ENCODE results near the gene TLX1.

TLX1 gene

DNA sequence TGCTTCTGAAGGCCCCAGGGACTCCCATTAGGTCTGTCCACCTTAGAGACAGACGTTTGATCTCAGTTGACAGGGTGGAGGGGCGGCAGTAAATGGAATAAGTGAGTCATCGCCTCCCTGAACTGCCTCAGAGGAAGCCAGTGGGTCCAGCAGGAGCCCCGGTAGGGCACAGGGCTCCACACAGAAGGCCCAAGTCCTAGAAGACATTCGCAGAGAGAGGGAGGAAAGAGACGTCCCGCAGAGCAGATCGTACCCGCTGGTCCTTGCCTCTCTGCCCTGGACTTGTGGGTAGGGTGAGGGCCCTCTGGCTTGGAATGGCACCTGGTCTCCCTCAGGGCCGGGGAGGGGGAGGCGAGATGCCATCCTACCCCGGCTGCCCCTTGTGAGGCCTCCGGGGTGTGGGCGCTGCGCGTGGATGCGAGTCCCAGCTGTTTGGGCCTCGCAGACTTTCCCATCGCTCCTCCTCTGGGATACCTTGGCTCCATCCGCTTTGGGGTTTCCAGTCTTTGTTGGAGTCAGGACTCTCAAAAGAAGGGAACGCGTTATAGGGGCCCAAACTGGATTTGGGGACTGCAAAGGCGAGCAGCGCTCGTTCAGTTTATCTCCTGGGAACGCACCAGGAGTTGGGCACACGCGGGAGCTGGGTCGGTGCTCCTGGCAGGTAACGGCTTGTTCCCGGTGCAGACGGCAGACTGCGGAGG, 5.1 kb downstream of the TLX1 start:
- TF ChIP-seq, protein P1, sequence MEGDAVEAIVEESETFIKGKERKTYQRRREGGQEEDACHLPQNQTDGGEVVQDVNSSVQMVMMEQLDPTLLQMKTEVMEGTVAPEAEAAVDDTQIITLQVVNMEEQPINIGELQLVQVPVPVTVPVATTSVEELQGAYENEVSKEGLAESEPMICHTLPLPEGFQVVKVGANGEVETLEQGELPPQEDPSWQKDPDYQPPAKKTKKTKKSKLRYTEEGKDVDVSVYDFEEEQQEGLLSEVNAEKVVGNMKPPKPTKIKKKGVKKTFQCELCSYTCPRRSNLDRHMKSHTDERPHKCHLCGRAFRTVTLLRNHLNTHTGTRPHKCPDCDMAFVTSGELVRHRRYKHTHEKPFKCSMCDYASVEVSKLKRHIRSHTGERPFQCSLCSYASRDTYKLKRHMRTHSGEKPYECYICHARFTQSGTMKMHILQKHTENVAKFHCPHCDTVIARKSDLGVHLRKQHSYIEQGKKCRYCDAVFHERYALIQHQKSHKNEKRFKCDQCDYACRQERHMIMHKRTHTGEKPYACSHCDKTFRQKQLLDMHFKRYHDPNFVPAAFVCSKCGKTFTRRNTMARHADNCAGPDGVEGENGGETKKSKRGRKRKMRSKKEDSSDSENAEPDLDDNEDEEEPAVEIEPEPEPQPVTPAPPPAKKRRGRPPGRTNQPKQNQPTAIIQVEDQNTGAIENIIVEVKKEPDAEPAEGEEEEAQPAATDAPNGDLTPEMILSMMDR (IDR thresholded peaks at IDR 0.05; ENCODE audit: insufficient read depth, low read length, poor library complexity, severe bottlenecking): no peak
- no peak for DNase-seq (ENCODE audit: extremely low read depth, insufficient read length)
- Histone ChIP-seq H3K36me3 (ENCODE audit: control insufficient read depth, insufficient read depth, low read length) (no peaks in the 10 kb centered on the region), H3K4me3 (replicated peaks; ENCODE audit: low read depth, low read length) (no peak overlapping the region), H3K27me3 (replicated peaks; ENCODE audit: control insufficient read depth, insufficient read depth, low read length) (peaks cover 5% of the 10 kb centered on the region)

DNA sequence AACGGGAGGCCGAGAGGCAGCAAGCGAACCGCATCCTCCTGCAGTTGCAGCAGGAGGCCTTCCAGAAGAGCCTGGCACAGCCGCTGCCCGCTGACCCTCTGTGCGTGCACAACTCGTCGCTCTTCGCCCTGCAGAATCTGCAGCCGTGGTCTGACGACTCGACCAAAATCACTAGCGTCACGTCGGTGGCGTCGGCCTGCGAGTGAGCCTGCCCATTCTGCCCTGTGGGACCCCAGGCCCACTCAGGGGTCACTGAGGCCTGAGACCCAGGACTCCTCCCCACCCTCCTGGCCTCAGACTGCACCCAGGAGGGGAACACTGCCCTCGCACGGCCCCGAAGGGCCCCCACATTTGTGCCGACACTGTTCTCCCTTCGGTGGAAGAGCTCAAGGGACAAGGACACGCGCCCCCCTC, 5.6 kb downstream of the TLX1 start:
- TF ChIP-seq, protein P1 (IDR thresholded peaks at IDR 0.05; ENCODE audit: insufficient read depth, low read length, poor library complexity, severe bottlenecking): no peak
- DNase-seq (ENCODE audit: extremely low read depth, insufficient read length): no peak
- H3K4me3 ChIP-seq (replicated peaks; ENCODE audit: low read depth, low read length): no peak overlapping the region
- H3K36me3 ChIP-seq (ENCODE audit: control insufficient read depth, insufficient read depth, low read length): no peaks in the 10 kb centered on the region
- peaks cover 5% of the 10 kb centered on the region for H3K27me3 ChIP-seq (replicated peaks; ENCODE audit: control insufficient read depth, insufficient read depth, low read length)

DNA sequence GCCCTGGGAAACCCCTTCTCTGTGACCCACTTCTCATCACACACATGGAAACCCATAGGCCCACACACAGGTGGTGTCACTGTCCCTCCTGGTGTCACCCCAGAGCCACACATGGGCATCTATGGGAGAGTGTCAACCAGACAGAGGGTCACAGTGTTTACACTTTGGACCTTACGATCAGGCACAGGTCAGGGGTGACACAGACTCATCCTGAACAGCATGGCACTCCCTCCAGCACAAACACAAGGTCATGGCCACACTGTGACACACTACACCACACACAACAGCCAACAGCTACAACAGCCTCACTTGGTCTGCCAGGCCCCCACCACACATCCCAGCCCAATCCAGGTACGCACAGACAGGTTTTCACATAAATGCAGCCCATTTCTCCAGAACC, 6.2 kb downstream of the TLX1 start:
- H3K4me3 ChIP-seq (replicated peaks; ENCODE audit: low read depth, low read length): no peak overlapping the region
- no peaks in the 10 kb centered on the region for H3K36me3 ChIP-seq (ENCODE audit: control insufficient read depth, insufficient read depth, low read length)
- H3K27me3 ChIP-seq (replicated peaks; ENCODE audit: control insufficient read depth, insufficient read depth, low read length): peaks cover 5% of the 10 kb centered on the region
- TF ChIP-seq, protein P1 (IDR thresholded peaks at IDR 0.05; ENCODE audit: insufficient read depth, low read length, poor library complexity, severe bottlenecking): no peak
- no peak for DNase-seq (ENCODE audit: extremely low read depth, insufficient read length)

DNA sequence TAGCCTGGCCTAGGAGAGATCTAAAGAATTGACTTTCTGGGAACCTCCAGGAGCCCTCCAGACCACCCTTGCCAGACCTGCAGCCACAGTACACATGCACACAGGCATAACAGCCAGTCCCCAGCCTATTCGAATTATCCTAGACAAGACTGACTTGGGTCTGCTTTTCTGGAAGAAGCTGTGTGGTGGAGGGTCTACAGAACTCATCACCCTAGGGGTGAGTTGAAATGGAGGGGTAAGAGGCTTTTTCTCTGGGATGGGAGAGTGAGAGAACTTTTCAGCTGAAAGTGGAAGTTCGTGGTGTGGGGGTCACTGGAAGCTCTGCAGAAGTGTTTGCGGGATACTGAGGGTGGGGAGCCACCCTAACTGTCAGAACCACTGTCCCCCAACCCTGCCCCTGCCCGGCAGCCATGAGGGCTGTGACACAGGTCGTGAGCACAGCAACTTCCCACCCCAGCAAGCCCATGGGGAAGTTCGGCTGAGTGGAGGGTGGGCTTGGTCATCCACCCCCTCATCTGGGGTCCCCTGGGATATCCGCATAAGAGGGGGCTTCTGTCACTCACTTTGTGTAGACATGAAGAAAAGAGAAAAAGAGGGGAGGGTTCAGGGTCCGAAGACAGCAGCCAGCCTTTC, 7.8 kb downstream of the TLX1 start:
- no peak overlapping the region for H3K4me3 ChIP-seq (replicated peaks; ENCODE audit: low read depth, low read length)
- TF ChIP-seq, protein P1 (IDR thresholded peaks at IDR 0.05; ENCODE audit: insufficient read depth, low read length, poor library complexity, severe bottlenecking): no peak
- no peaks in the 10 kb centered on the region for H3K36me3 ChIP-seq (ENCODE audit: control insufficient read depth, insufficient read depth, low read length)
- peaks cover 2% of the 10 kb centered on the region; the same call in 1 of the 2 replicates for H3K27me3 ChIP-seq (replicated peaks; ENCODE audit: control insufficient read depth, insufficient read depth, low read length)
- no peak for DNase-seq (ENCODE audit: extremely low read depth, insufficient read length)

DNA sequence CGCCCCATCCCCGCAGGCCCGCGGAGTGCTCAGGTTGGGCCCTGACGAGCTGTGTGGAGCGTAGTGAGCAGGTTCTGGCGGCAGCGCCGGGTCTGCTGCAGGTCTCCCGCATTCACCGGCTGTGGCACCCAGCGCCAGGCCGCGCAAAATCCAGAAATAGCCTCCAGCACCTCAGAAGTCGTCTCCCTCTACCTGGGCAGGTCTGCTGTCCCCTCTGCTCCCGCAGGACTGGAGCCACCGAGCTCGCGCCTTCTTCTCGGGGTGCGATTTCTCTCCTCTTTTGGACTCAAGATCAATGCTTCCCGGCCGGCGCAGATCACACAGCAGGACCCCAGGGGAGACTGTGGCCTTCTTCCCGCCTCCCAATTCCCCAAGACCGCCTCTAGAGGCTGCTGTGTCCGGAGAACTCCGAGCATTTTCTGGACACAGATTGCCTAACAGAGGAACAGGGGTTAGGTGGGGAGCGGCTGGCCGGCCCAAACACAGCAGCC, 8.4 kb downstream of the TLX1 start:
- no peak overlapping the region for H3K4me3 ChIP-seq (replicated peaks; ENCODE audit: low read depth, low read length)
- DNase-seq (ENCODE audit: extremely low read depth, insufficient read length): no peak
- TF ChIP-seq, protein P1 (IDR thresholded peaks at IDR 0.05; ENCODE audit: insufficient read depth, low read length, poor library complexity, severe bottlenecking): peak; percentile 12
- H3K36me3 ChIP-seq (ENCODE audit: control insufficient read depth, insufficient read depth, low read length): no peaks in the 10 kb centered on the region
- peaks cover 2% of the 10 kb centered on the region; the same call in 1 of the 2 replicates for H3K27me3 ChIP-seq (replicated peaks; ENCODE audit: control insufficient read depth, insufficient read depth, low read length)

All from GM06990 (cell line).